IPS-18c (cell line): Measurements from ENCODE around the gene CST9.
"Not testable (repeated sequence)": the region's sequence is repeated elsewhere in the genome, so short reads cannot be mapped to it uniquely, and the experiment has no call there.

Experiments used
- H3K4me3 ChIP-seq: 2 replicates; pipeline ENCODE4 v1.7.0; 2013; ENCODE audit warnings: low read depth, mild to moderate bottlenecking, low read length, moderate library complexity; ENCODE audit not compliant: insufficient read depth
- H3K9me3 ChIP-seq: one replicate; pipeline ENCODE4 v1.6.1; 2013; ENCODE audit warnings: mild to moderate bottlenecking, low read length, moderate library complexity; ENCODE audit not compliant: control insufficient read depth, insufficient read depth

CST9 gene

DNA sequence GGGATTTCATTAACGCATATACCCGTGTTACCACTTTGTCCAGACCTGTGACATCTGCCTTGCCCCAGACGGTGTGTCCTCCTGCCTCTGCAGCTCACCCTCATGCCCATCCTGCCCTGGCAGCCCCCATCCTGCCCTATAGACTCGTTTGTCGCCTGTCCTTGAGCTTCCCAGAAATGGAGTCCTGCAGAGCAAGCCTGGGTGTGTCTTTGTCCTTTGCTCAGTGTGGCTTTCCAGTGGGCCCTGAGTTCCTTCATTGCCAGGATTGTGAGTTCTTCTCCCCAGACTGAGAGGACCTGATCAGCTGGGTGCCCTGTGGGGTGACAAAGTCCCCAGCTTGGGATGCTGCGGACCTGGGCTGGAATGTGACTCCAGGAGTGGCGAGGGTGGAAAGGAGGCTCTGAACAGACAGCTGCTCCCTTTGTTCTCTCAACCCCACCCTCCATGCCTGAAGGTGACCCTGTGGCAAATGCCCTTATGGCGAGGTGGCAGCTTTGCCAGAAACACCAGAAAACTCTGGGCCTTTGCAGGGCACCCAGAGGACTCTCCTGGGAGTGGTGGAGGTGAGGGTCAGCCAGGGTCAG, 34.4 kb upstream of the CST9 start:
- Histone ChIP-seq H3K9me3 (no peaks in the 10 kb centered on the region), H3K4me3 (no peak overlapping the region)

DNA sequence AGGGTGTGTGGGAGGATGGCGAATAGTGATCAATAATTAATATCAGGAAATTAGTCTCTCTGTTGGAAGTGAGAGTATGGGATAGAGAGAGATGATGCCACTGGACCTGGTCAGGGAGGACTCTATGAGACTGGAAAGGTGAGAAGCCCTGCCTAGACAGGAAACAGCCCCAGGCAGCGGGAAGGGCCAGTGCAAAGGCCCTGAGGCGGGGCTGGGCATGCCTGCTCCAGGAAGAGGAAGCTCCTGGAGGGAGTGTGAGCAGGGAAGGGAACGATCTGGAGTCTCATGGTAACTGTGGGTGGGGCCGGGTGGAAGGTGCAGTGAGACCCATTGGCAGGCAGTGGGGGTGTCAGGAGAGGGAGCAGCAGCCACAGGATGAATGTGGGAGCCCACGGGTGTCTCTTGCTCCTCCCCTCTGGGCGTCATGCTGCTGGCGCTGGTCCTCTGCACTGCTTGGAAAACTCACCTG, 33.8 kb upstream of the CST9 start:
- Histone ChIP-seq H3K9me3 (no peaks in the 10 kb centered on the region), H3K4me3 (no peak overlapping the region)

DNA sequence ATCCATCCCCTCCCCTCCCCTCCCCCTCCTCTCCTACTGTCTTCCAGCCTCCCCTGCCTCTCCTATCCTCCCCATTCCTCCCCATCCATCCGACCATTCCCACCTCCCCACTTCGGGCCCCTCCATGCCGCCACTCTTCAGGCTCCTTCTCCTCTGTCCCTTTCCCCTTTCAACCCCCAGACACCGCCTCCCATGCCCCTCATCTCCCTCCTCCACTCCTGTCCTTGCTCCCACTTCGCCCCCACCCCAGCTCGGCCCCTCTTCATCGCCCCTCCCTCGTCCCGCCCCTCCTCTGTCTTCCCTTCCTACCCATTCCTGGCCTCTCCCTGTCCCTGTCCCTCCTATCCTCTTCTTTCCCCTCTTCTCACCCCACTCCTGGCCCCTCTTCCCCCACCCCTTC, 32.6 kb upstream of the CST9 start:
- Histone ChIP-seq H3K9me3 (no peaks in the 10 kb centered on the region), H3K4me3 (no peak overlapping the region)

DNA sequence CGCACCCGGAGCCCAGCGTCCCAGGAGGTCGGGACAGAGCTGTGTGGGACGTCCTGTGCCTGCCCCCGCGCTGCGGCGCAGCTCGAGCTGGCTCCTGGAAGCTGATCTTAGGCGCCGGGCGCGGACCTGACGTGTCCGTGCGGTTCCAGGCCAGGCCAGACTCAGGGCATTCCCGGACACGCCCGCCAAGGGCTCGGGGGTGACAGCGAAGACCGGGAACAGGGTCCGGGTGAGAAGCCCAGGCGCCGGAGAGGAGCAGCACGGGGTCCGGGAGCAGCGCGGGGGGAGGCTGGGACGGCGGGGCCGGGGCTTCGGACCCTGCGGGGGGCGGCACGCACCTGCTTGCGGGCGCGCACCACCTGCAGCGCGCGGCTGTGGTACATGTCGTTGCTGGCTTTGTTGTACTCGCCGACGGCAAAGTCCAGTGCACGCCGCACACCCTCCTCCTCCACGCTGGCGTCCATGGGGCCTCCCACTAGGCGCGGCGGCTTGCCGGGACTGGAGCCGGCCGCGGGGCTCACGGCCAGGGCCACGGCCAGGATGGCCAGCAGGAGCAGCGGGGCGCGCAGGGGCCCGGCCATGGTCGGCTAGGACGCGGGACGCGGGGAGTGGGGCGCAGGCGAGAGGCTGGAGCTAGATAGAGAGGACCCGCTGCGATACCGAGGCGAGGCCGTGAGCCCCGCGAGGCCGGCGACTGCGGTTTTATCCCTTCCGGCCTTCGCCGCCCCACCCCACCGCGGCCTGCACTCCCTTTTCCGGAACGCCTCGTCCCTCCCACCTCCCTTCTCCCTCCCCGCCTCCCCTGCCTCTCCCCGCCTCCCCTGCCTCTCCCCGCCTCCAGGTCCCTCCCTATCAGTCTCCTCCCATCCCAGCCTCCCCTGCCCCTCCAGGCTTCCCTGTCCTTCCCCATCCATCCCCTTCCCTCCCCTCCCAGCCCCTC, 31.8 kb upstream of the CST9 start, which contains the start of gene CST3:
TSS of gene CST3 (minus strand) at position 674 of the 940 bp plus-strand sequence. CDS start at position 581, 93 bp downstream.
- Histone ChIP-seq H3K9me3 (no peaks in the 10 kb centered on the region), H3K4me3 (peak within 1 kb of the TSS; percentile 82)

DNA sequence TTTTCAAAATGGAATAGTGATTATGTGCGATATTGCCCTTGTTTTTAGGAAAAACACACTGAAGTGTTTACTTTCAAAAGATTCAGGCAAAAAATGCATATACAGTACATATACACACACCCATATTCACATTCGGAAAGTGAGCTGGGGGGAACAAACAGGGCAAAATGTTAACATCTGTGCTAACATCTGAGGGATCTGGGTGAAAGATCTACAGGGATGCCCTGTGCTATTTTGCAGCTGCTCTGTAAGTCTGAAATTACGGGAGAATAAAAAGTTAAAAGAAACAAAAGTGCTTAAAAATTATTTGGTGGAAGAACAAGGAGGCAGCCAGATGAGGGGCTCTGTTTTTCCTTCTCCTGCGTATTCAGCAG, 31.2 kb upstream of the CST9 start:
- Histone ChIP-seq H3K9me3 (no peaks in the 10 kb centered on the region), H3K4me3 (peak overlapping the region; percentile 82)

DNA sequence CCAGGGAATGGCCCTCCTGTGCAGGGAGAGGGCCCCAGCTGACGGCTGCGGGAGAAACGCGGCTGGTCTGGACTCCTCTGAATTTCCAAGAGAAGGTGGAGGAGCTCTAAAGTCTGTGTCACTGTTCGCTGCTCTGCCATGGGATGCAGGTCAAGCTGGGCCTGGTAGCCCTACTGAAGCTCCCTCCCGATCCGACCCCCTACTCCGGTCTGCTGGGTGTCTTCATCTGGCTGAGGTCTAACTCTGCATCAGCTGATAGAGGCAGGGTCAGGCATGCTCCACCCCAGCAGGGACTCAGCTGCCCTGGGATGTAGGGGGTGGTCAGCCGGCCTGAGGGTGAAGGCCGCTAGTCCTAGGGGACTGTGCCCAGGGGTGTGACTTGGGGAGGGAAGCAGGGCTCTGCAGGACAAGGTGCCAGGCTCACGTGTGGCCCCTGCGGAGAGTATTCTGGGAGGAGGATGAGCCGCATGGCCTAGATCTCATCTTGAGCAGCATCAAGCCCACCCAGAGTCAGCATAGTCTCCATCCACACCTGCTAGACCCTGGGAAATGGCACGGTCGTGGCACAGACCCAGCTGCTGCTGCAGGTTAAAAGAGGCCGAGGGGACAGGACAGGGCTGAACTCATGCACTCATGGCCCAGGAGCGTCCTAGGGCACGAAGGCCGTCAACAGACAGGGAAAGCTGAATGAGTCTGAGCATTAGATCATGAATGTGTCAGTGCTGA, 30.6 kb upstream of the CST9 start:
- Histone ChIP-seq H3K9me3 (no peaks in the 10 kb centered on the region), H3K4me3 (peak overlapping the region; percentile 82; the same call in 1 of the 2 replicates)

DNA sequence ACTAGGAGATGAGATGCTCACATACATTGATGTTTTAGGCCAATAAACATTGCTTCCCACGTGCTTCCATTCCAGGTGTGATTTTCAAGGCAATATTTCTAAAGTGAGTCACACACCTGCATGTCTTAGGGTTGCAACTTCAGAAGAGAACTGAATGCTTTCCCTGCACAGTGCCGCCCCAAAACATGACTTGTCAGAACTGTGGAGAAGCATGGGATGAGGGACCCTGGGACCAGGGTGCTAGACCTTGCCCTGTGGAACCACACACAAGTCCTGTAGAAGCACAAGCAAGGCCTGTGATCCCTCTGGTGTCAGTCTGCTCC, 30.0 kb upstream of the CST9 start:
- H3K9me3 ChIP-seq, H3K4me3 ChIP-seq: not testable (repeated sequence)

DNA sequence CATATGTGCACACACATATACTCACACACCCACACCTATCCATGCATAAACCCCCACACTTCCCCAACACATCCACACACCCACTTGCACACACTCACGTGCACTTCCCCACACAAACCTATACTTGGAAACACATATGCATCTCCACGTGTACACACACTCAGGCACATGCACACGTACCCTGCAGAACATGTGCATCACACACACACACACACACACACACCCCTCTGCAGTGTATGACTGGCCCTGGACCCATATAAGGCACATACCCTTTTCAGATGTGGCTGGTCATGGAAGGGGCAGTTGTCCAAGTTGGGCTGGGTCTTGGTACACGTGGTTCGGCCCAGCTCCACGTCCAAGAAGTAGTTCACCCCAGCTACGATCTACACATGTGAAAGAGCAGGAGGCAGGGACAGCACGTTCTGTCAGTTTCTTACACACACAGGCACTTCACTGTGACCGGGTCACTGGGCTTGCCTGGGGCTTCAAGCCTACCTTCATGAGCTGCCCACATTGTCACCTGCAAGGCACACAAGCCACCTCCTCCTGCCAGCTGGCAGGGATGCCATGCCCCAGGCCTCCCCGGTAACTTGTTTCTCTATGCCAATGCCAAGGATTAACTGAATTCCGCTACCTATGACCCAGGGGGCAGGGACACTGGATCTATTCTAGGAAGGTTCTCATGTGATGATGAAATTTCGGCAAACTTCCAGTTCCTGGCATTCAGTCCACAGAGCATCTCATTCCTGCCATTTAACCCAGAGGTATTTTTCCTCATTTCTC, 29.5 kb upstream of the CST9 start:
- Histone ChIP-seq H3K9me3 (no peaks in the 10 kb centered on the region), H3K4me3 (no peak overlapping the region)

DNA sequence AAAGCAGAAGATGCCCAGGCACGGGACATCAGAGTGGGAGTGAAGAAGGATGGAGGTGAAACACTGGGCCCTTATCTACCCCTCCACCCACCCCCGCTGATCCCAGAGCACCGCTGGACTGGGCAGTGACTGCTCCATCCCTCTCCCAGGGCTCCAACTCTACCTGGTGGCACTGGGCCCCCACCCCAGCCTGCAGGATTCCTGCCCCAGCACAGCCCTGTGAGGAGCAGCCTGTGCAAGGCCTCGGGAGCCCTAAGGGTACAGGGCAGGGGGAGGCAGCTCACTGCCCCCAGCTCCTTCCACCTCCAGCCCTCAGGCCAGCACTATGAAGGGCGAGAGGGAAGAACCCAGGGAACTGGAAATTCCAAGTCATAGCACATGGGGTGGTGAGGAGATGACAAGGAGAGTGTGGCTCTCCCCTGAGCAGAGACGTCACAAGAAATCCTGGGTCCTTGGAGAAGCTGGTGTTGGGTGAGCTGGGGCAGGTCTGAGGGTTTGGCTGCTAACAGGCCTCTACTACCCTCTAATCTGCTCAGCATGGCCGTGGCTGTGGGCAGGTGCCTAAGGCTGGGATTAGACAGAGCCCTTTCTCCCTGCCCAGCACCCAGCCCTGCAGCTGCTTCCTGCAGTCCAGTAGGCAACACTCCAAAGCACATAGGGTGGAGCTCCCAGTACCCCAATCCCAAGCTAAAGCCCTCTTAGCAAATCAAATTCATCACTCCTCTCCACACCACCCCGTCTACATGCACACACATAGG, 28.5 kb upstream of the CST9 start:
- H3K9me3 ChIP-seq: no peaks in the 10 kb centered on the region
- H3K4me3 ChIP-seq: no peak overlapping the region

DNA sequence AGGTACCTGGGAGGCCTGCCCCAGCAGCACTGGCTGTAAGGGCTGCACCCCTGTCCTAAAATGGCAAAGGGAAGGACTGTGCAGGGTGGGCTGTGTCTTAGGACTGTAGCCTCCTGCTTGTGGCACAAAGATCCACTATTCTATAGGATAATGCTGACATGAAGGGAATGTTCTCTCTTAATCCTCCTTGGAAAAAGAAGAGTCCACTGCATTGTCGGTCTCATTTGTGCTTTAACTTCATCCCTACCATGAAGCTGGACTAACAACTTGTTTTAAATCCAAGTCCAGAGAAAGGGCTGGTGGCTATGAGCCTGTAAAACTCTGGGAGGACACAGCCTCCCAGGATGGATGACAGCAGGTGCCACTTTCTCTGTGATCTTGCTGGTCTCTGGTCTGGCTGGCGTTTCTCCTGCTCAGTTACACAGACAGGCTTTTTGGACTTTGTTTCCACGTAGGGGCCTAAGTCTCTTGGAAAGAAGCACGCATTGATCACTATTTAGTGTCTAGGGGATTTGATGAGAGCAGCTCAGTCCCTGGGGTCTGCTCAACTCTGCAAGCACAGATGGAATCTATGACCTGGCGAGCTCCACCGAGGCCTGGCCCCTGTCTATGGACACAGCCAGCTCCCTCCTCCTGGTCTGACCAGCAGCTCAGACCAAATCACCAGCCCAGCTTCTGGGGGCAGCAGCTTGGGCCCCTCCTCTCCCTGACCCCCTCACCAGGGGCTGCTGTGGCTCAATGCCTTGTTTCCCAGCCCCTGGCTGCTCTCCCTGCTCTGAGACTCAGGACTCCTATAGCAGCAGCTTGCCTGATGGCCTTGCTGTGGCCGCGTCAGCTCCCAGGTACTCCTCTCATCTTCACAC, 27.2 kb upstream of the CST9 start:
- no peak overlapping the region for H3K4me3 ChIP-seq
- no peaks in the 10 kb centered on the region for H3K9me3 ChIP-seq

DNA sequence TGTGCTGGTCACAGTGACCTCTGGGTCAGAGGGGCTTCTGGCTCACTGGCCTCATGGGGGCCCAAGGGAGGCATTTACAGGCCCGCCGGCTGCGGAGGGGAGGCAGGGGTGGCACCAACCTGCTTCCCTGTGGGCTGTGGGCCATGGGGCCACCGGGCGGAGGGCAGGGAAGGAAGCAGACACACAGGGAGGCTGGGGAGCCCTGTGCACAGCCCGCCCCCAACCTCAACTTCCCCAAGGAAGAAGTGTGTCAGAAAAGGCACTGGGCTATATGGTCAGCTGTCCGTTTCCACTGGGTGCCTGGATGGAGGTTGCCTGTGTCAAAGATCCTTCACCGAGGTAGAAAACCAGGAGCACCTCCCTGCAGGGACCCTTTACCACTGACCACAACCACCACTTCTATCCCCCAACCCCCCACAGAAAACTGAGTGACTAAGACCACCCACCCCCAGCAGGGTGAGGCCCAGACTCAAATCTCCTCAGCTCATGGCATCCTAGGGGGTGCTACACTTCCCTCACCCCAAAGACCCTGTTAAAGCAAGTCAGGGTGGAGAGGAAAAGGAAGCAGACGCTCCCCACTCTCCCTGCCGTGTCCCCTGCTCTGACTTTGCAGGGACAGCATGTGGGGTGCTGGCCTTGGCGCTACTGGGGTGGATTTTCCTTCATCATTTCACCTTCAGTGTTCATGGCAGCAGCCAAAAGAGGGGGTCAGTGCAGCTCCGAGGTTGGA, 26.4 kb upstream of the CST9 start:
- H3K4me3 ChIP-seq: no peak overlapping the region
- no peaks in the 10 kb centered on the region for H3K9me3 ChIP-seq

DNA sequence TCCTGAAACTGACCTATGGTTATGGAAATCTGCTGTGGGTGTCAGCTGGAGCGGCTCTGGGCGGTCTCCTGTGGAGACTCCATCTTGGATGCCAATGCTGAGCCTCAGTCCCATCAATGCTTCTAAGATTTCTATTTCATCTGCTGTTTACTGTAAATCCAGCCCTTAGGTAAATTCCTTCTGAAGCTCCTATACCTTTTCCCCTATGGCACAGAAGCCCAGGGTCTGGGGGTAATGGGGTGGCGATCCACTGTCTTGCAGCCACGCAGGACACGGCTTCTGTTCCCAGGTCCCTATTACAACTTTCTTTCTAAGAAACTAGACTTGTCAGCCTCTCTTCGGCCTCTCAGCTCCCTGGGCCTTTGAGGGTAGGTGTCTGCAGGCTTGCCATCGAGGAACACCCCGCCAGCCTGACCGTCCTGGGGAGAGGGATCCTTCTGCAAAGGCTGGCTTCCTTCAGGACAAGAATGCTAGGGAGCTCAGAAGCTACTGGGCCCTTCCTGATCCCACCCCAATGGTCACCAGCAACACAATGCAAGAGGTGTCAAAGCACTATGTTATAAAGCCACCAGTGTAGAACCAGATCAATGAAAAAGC, 25.6 kb upstream of the CST9 start:
- H3K9me3 ChIP-seq: no peaks in the 10 kb centered on the region
- H3K4me3 ChIP-seq: no peak overlapping the region

DNA sequence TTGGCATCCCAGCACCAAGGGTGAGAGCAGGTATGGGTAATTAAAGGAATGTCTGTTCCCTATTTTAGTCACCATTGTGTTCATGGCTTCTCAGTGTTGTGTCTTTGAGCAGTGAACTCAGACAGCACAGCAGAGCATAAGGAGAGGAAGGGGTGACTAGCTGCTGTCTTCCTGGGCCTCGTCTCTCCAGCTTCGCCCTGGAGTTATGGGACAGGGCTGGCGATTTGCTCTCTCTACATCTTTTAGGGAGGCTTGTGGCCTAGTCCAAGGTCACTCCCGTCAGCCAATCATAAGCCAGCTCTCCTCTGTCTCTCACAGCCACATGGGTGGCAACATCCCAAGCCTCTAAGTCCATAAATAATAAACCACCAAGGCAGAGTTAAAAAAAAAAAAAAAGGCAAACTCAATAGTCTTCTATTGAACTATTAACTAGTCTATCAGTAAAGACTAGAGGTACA, 24.7 kb upstream of the CST9 start:
- Histone ChIP-seq H3K9me3 (no peaks in the 10 kb centered on the region), H3K4me3 (no peak overlapping the region)

DNA sequence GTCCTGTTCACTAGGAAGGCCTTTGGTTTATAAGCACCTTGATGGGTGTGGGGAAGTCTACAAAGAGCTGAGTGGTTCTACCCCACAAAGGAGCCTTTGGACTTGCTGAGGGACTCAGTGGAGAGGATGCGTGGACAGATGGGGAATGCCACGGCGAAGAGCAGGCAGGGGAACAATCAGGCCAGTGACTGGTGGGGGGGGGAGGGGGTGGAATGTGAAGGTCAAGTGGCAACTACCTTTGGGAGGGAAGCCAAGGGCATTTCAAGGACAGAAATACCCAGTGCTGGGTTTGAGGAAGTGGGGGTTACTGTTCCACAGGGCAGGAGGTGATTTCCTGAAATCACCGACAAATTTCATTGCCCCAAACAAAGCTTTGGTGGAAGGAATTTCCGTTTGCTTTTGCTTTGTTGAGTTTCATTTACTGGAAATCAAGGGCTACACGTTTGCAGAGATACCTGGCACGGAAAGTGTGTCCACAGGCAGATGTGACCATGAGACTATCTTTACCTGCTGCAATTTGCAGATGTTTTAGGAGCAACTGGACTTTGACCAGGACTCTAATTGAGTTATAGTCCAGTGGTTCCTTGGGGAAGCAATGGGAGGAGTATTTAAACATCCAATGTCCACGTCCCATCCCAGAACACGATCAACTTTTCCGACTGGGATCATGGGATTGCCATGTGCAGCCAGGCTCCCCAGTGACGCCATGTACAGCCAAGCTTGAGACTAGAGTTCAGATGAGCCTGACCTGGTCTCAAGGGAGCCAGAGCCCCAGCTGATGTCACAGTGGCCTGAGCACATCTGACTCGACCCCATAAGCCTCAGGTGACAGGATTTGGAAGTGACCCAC, 24.1 kb upstream of the CST9 start:
- Histone ChIP-seq H3K9me3 (no peaks in the 10 kb centered on the region), H3K4me3 (no peak overlapping the region)
